Activated CD4-positive, alpha-beta T cell treated with anti-CD3 and anti-CD28 coated beads, Interleukin-2, Interleukin-6, amounts not matched to agents 100 ng/mL and 50 ng/mL, durations not matched to agents 16 hours and 8 hours (primary cell): ENCODE results near the gene RAB40C.

Source experiments
- DNase-seq: peaks from one replicate; pipeline ENCODE4 v3.0.0-alpha.2; 2020

Gene RAB40C

GRCh38 chr16:619476-620100, 29.7 kb downstream of the RAB40C start:
- DNase-seq = no peak

- no peak for DNase-seq
These were observed 31.0 kb downstream of the RAB40C start for GRCh38 chr16:620700-621525.

GRCh38 chr16:621526-622105, 31.8 kb downstream of the RAB40C start:
- no peak for DNase-seq

- no peak for DNase-seq
These were observed 33.0 kb downstream of the RAB40C start for GRCh38 chr16:622920-623280.

GRCh38 chr16:624526-625070, 34.7 kb downstream of the RAB40C start:
- no peak for DNase-seq

GRCh38 chr16:625117-625976, 35.5 kb downstream of the RAB40C start:
- DNase-seq = no peak

- no peak for DNase-seq
These were observed 36.3 kb downstream of the RAB40C start for GRCh38 chr16:625977-626765.

- DNase-seq = no peak
These were observed 37.1 kb downstream of the RAB40C start for GRCh38 chr16:626787-627453.

GRCh38 chr16:627454-628239, 37.8 kb downstream of the RAB40C start:
- no peak for DNase-seq

- DNase-seq = no peak
These were observed 38.6 kb downstream of the RAB40C start for GRCh38 chr16:628321-629061.

GRCh38 chr16:629185-629832, 39.4 kb downstream of the RAB40C start:
- DNase-seq = no peak

- no peak for DNase-seq
These were observed 40.0 kb downstream of the RAB40C start for GRCh38 chr16:629833-630248.

GRCh38 chr16:630249-630814, 40.5 kb downstream of the RAB40C start:
- no peak for DNase-seq

GRCh38 chr16:630815-631405, 41.0 kb downstream of the RAB40C start, which contains the start of gene WFIKKN1:
Gene WFIKKN1 (plus strand): TSS chr16:630985. CDS start chr16:631254, 269 bp downstream.
- no peak for DNase-seq

GRCh38 chr16:631808-632358, 42.0 kb downstream of the RAB40C start:
- DNase-seq = no peak

GRCh38 chr16:632486-633335, 42.8 kb downstream of the RAB40C start:
- DNase-seq = no peak
